ENCODE data around the gene ZNF287.
A peak's percentile ranks its signal among the peaks of the same experiment; 100 is the strongest.
"Not testable (repeated sequence)": the region's sequence is repeated elsewhere in the genome, so short reads cannot be mapped to it uniquely, and the experiment has no call there.

ZNF287 gene

GRCh38 chr17:16568541-16569357 lies at the start of gene ZNF287:
Gene ZNF287 (minus strand): TSS chr17:16569204. CDS start chr17:16567731, 1,473 bp downstream.
- DNase-seq (ENCODE audit: low read depth in 2 of 2) = peak; percentile 88 to 92

GRCh38 chr17:16617481-16618060 lies 48.6 kb upstream of the ZNF287 start:
- DNase-seq (ENCODE audit: low read depth in 2 of 2) = no peak

- DNase-seq (ENCODE audit: low read depth in 2 of 2) = no peak
Observed at GRCh38 chr17:16599537-16599936, 30.5 kb upstream of the ZNF287 start.

GRCh38 chr17:16593356-16594102 lies 24.5 kb upstream of the ZNF287 start:
- no peak for DNase-seq (ENCODE audit: low read depth in 2 of 2)

- peak; percentile 91 to 92 for DNase-seq (ENCODE audit: low read depth in 2 of 2)
Observed at GRCh38 chr17:16589097-16589969, 20.3 kb upstream of the ZNF287 start.

GRCh38 chr17:16585796-16586195 lies 16.8 kb upstream of the ZNF287 start:
- no peak for DNase-seq (ENCODE audit: low read depth in 2 of 2)

GRCh38 chr17:16584273-16584995 lies 15.4 kb upstream of the ZNF287 start:
- DNase-seq (ENCODE audit: low read depth in 2 of 2) = peak; percentile 88

GRCh38 chr17:16583781-16584180 lies 14.8 kb upstream of the ZNF287 start:
- no peak for DNase-seq (ENCODE audit: low read depth in 2 of 2)

- no peak for DNase-seq (ENCODE audit: low read depth in 2 of 2)
Observed at GRCh38 chr17:16573466-16573865, 4.5 kb upstream of the ZNF287 start.

GRCh38 chr17:16569358-16569712 lies 331 bp upstream of the ZNF287 start:
- no peak for DNase-seq (ENCODE audit: low read depth in 2 of 2)

- DNase-seq (ENCODE audit: low read depth in 2 of 2) = no peak
Observed at GRCh38 chr17:16552637-16553045, 16.4 kb downstream of the ZNF287 start.

- no peak for DNase-seq (ENCODE audit: low read depth in 2 of 2)
Observed at GRCh38 chr17:16551878-16552636, 16.9 kb downstream of the ZNF287 start.

GRCh38 chr17:16537130-16537458 lies 31.9 kb downstream of the ZNF287 start:
- no peak for DNase-seq (ENCODE audit: low read depth in 2 of 2)

GRCh38 chr17:16534236-16534635 lies 34.8 kb downstream of the ZNF287 start:
- DNase-seq (ENCODE audit: low read depth in 2 of 2) = no peak

GRCh38 chr17:16529906-16530305 lies 39.1 kb downstream of the ZNF287 start:
- no peak for DNase-seq (ENCODE audit: low read depth in 2 of 2)

GRCh38 chr17:16527298-16527697 lies 41.7 kb downstream of the ZNF287 start:
- DNase-seq (ENCODE audit: low read depth in 2 of 2) = no peak

GRCh38 chr17:16525556-16525955 lies 43.4 kb downstream of the ZNF287 start:
- not testable (repeated sequence) for DNase-seq (ENCODE audit: low read depth in 2 of 2)

- DNase-seq (ENCODE audit: low read depth in 2 of 2) = peak; percentile 23 to 53
Observed at GRCh38 chr17:16521070-16521727, 47.8 kb downstream of the ZNF287 start.

- no peak for DNase-seq (ENCODE audit: low read depth in 2 of 2)
Observed at GRCh38 chr17:16519021-16519420, 50.0 kb downstream of the ZNF287 start.

- no peak for DNase-seq (ENCODE audit: low read depth in 2 of 2)
Observed at GRCh38 chr17:16517477-16517876, 51.5 kb downstream of the ZNF287 start.

All from stimulated activated CD4-positive, alpha-beta T cell treated with anti-CD3 and anti-CD28 coated beads, Interleukin-1b, Interleukin-23, amount 100 ng/mL, for 4 hours (primary cell).